ENCODE measurements around the gene B4GALT5. TPM values are rescaled to one million over a fixed set of nuclear protein-coding genes. Genes with fewer than 3 reads are reported as not detected.

Gene B4GALT5
- total RNA-seq, 1 donor, result 12.4 TPM

GRCh38 chr20:49661560-49662329 lies 51.9 kb downstream of the B4GALT5 start:
- no peak for DNase-seq (ENCODE audit: low read depth in 2 of 3, low spot score in 2 of 3)

- no peak for DNase-seq (ENCODE audit: low read depth in 2 of 3, low spot score in 2 of 3)
Observed at GRCh38 chr20:49660912-49661311, 52.8 kb downstream of the B4GALT5 start.

- no peak for DNase-seq (ENCODE audit: low read depth in 2 of 3, low spot score in 2 of 3)
Observed at GRCh38 chr20:49659056-49659455, 54.6 kb downstream of the B4GALT5 start.

GRCh38 chr20:49658508-49658907 lies 55.2 kb downstream of the B4GALT5 start:
- DNase-seq (ENCODE audit: low read depth in 2 of 3, low spot score in 2 of 3), result no peak

- DNase-seq (ENCODE audit: low read depth in 2 of 3, low spot score in 2 of 3), result no peak
Observed at GRCh38 chr20:49657118-49657901, 56.4 kb downstream of the B4GALT5 start.

- DNase-seq (ENCODE audit: low read depth in 2 of 3, low spot score in 2 of 3), result no peak
Observed at GRCh38 chr20:49656304-49656703, 57.4 kb downstream of the B4GALT5 start.

GRCh38 chr20:49653925-49654434 lies 59.7 kb downstream of the B4GALT5 start:
- no peak for DNase-seq (ENCODE audit: low read depth in 2 of 3, low spot score in 2 of 3)

- DNase-seq (ENCODE audit: low read depth in 2 of 3, low spot score in 2 of 3), result no peak
Observed at GRCh38 chr20:49649672-49650071, 64.0 kb downstream of the B4GALT5 start.

GRCh38 chr20:49647550-49647949 lies 66.1 kb downstream of the B4GALT5 start:
- no peak for DNase-seq (ENCODE audit: low read depth in 2 of 3, low spot score in 2 of 3)

GRCh38 chr20:49646528-49646927 lies 67.2 kb downstream of the B4GALT5 start:
- DNase-seq (ENCODE audit: low read depth in 2 of 3, low spot score in 2 of 3), result no peak

GRCh38 chr20:49646126-49646525 lies 67.6 kb downstream of the B4GALT5 start:
- DNase-seq (ENCODE audit: low read depth in 2 of 3, low spot score in 2 of 3), result no peak

- DNase-seq (ENCODE audit: low read depth in 2 of 3, low spot score in 2 of 3), result no peak
Observed at GRCh38 chr20:49644980-49645565, 68.6 kb downstream of the B4GALT5 start.

GRCh38 chr20:49642816-49643215 lies 70.9 kb downstream of the B4GALT5 start:
- DNase-seq (ENCODE audit: low read depth in 2 of 3, low spot score in 2 of 3), result no peak

GRCh38 chr20:49641683-49642656 lies 71.7 kb downstream of the B4GALT5 start:
- DNase-seq (ENCODE audit: low read depth in 2 of 3, low spot score in 2 of 3), result no peak

GRCh38 chr20:49637046-49637637 lies 76.5 kb downstream of the B4GALT5 start:
- DNase-seq (ENCODE audit: low read depth in 2 of 3, low spot score in 2 of 3), result no peak

GRCh38 chr20:49636447-49636846 lies 77.2 kb downstream of the B4GALT5 start:
- no peak for DNase-seq (ENCODE audit: low read depth in 2 of 3, low spot score in 2 of 3)

GRCh38 chr20:49635866-49636265 lies 77.8 kb downstream of the B4GALT5 start:
- DNase-seq (ENCODE audit: low read depth in 2 of 3, low spot score in 2 of 3), result no peak

- no peak for DNase-seq (ENCODE audit: low read depth in 2 of 3, low spot score in 2 of 3)
Observed at GRCh38 chr20:49635166-49635565, 78.5 kb downstream of the B4GALT5 start.

GRCh38 chr20:49634116-49634515 lies 79.6 kb downstream of the B4GALT5 start:
- DNase-seq (ENCODE audit: low read depth in 2 of 3, low spot score in 2 of 3), result no peak

GRCh38 chr20:49633643-49634042 lies 80.0 kb downstream of the B4GALT5 start:
- no peak for DNase-seq (ENCODE audit: low read depth in 2 of 3, low spot score in 2 of 3)
